ENCODE data around the gene VAMP5.
"Not testable (repeated sequence)": the region's sequence is repeated elsewhere in the genome, so short reads cannot be mapped to it uniquely, and the experiment has no call there.

VAMP5 gene

DNA sequence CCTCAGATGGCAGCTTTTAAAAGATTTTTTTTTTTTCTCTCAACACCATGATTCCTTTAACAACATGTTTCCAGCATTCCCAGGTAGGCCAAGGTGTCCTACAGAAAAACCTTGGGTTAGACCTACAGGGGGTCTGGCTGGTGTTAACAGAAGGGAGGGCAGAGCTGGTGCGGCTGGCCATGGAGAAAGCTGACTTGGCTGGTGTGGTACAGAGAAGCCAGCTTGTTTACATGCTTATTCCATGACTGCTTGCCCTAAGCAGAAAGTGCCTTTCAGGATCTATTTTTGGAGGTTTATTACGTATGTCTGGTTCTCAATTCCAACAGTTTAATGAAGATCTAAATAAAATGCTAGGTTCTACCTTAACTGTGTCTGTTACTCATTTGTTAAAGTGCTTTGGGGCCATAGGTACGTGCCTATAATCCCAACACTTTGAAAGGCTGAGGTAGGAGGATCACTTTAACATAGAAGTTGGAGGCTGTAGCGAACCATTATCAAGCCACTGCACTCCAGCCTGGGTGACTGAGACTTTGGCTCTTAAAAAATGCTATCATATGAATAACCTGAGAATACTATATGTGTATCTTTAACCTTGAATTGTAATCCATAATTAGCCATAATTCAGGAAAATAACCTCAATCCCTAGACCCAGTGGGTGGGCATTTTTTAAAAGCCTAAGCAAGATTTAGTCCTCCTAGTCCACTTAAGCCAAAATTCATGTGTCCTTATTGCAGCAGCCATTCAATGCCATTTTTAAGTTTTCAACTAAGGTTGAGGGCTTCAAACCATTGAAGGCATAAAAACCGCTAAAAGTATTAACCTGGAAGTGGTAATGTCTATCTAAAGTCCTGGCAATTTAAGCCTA, 39.1 kb upstream of the VAMP5 start:
- H3K9me3 Mint-ChIP-seq, H3K27me3 Mint-ChIP-seq, H3K27ac Mint-ChIP-seq, H3K4me3 Mint-ChIP-seq, DNase-seq: not testable (repeated sequence)
- peaks cover 37% of the 10 kb centered on the region for H3K4me1 Mint-ChIP-seq
- peaks cover 71% of the 10 kb centered on the region for H3K36me3 Mint-ChIP-seq
- CTCF ChIA-PET, result interaction anchor here (0.8 to 8.1 kb wide), 4 partner anchors 60 to 155 kb away, joined by 3 to 62 read pairs (median 3); partner anchors contain the start of gene SH2D6

GRCh38 chr2:85545780-85546240, 38.4 kb upstream of the VAMP5 start:
- CTCF ChIA-PET, result interaction anchor here (0.8 to 8.1 kb wide), 2 partner anchors 125 to 155 kb away, joined by 3 to 62 read pairs; partner anchors contain the start of gene SH2D6
- no peaks in the 10 kb centered on the region for H3K27me3 Mint-ChIP-seq
- no peak for DNase-seq
- peaks cover 69% of the 10 kb centered on the region for H3K36me3 Mint-ChIP-seq
- H3K4me1 Mint-ChIP-seq, result peaks cover 30% of the 10 kb centered on the region
- no peak overlapping the region for H3K4me3 Mint-ChIP-seq
- no peaks in the 10 kb centered on the region for H3K9me3 Mint-ChIP-seq
- H3K27ac Mint-ChIP-seq, result no peak overlapping the region

GRCh38 chr2:85547089-85547858, 37.0 kb upstream of the VAMP5 start:
- no peaks in the 10 kb centered on the region for H3K9me3 Mint-ChIP-seq
- no peak for DNase-seq
- CTCF ChIA-PET, result interaction anchor here (0.9 to 10.1 kb wide), 4 partner anchors 13 to 156 kb away, joined by 3 to 197 read pairs (median 76); partner anchors contain the start of genes GGCX and SH2D6
- peak overlapping the region; percentile 10 for H3K27ac Mint-ChIP-seq
- peaks cover 64% of the 10 kb centered on the region for H3K36me3 Mint-ChIP-seq
- peaks cover 20% of the 10 kb centered on the region for H3K4me1 Mint-ChIP-seq
- no peaks in the 10 kb centered on the region for H3K27me3 Mint-ChIP-seq
- H3K4me3 Mint-ChIP-seq, result no peak overlapping the region

DNA sequence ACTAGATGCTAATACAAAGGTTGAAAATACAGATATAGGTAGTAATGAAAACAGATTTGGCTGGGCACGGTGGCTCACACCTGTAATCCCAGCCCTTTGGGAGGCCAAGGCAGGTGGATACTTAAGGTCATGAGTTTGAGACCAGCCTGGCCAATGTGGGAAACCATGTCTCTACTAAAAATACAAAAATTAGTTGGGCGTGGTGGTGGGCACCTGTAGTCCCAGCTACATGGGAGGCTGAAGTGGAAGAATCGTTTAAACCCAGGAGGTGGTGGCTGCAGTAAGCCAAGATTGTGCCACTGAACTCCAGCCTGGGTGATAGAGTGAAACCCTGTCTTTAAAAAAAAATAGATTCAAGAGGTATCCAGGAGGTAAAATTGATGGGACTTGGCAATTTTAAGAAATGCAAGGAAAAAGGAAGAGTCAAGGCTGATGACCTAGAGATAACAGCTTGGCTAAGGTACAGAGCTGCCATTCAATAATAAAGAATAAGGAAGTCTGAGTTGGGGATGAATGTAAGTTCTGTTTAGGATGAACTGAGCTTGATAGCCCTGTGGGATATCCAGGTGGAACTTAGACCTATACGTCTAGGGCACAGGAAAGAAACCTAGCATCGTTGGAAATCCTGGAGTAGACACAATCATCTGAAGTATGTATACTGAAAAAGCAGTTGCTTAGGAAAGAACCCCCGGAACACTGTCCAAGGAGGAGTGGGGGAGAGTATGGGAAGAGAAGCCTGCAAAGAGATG, 36.2 kb upstream of the VAMP5 start:
- CTCF ChIA-PET, result interaction anchor here (1.0 to 10.1 kb wide), 6 partner anchors 8 to 248 kb away, joined by 3 to 197 read pairs (median 18); partner anchors contain the start of genes GGCX, MAT2A and SH2D6
- DNase-seq, result no peak
- H3K4me1 Mint-ChIP-seq, result peaks cover 14% of the 10 kb centered on the region
- no peaks in the 10 kb centered on the region for H3K27me3 Mint-ChIP-seq
- H3K9me3 Mint-ChIP-seq, result no peaks in the 10 kb centered on the region
- peaks cover 60% of the 10 kb centered on the region for H3K36me3 Mint-ChIP-seq
- peak overlapping the region; percentile 17 for H3K27ac Mint-ChIP-seq
- H3K4me3 Mint-ChIP-seq, result no peak overlapping the region

DNA sequence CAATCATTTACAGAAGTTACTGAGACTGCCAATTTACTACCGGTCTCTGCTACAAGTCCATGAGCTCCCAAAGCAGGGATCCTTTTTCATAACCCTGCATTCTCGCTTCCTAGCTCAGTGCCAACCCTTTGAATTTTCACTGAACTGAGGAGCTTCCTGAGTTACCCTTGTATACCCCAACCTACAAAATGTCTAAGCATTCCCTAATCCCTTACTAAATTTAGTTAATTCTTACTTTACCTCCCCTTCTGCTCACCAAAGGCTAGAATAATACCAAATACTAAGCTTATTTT, 35.7 kb upstream of the VAMP5 start:
- Mint-ChIP-seq H3K4me1 (peaks cover 11% of the 10 kb centered on the region), H3K27ac (peak overlapping the region; percentile 17), H3K27me3 (no peaks in the 10 kb centered on the region), H3K4me3 (no peak overlapping the region), H3K9me3 (no peaks in the 10 kb centered on the region), H3K36me3 (peaks cover 56% of the 10 kb centered on the region)
- no peak for DNase-seq
- CTCF ChIA-PET, result interaction anchor here (1.0 to 10.1 kb wide), 6 partner anchors 8 to 248 kb away, joined by 3 to 197 read pairs (median 18); partner anchors contain the start of genes GGCX, MAT2A and SH2D6

- Mint-ChIP-seq H3K4me3 (no peak overlapping the region), H3K9me3 (no peaks in the 10 kb centered on the region), H3K36me3 (peaks cover 53% of the 10 kb centered on the region), H3K27ac (no peak overlapping the region), H3K27me3 (no peaks in the 10 kb centered on the region), H3K4me1 (peaks cover 9% of the 10 kb centered on the region)
- CTCF ChIA-PET, result interaction anchor here (1.0 to 10.1 kb wide), 7 partner anchors 9 to 249 kb away, joined by 3 to 197 read pairs (median 3); partner anchors contain the start of genes GGCX, MAT2A and SH2D6
- DNase-seq, result no peak
These were observed 35.1 kb upstream of the VAMP5 start for GRCh38 chr2:85549095-85549494.

GRCh38 chr2:85549826-85550225, 34.4 kb upstream of the VAMP5 start:
- CTCF ChIA-PET, result interaction anchor here (1.1 to 10.1 kb wide), 10 partner anchors 9 to 249 kb away, joined by 3 to 197 read pairs (median 12); partner anchors contain the start of genes GGCX, MAT2A and SH2D6
- Mint-ChIP-seq H3K4me1 (peaks cover 6% of the 10 kb centered on the region), H3K9me3 (no peaks in the 10 kb centered on the region), H3K36me3 (peaks cover 50% of the 10 kb centered on the region), H3K27ac (no peak overlapping the region), H3K4me3 (no peak overlapping the region), H3K27me3 (no peaks in the 10 kb centered on the region)
- DNase-seq, result no peak

GRCh38 chr2:85550486-85550885, 33.7 kb upstream of the VAMP5 start:
- Mint-ChIP-seq H3K36me3 (peaks cover 47% of the 10 kb centered on the region), H3K27ac (no peak overlapping the region), H3K4me3 (no peak overlapping the region), H3K9me3 (no peaks in the 10 kb centered on the region), H3K27me3 (no peaks in the 10 kb centered on the region), H3K4me1 (peaks cover 6% of the 10 kb centered on the region)
- DNase-seq, result no peak
- CTCF ChIA-PET, result interaction anchor here (0.9 to 10.1 kb wide), 15 partner anchors 10 to 250 kb away, joined by 3 to 197 read pairs (median 9); partner anchors contain the start of genes GGCX, MAT2A, SH2D6 and VAMP8

DNA sequence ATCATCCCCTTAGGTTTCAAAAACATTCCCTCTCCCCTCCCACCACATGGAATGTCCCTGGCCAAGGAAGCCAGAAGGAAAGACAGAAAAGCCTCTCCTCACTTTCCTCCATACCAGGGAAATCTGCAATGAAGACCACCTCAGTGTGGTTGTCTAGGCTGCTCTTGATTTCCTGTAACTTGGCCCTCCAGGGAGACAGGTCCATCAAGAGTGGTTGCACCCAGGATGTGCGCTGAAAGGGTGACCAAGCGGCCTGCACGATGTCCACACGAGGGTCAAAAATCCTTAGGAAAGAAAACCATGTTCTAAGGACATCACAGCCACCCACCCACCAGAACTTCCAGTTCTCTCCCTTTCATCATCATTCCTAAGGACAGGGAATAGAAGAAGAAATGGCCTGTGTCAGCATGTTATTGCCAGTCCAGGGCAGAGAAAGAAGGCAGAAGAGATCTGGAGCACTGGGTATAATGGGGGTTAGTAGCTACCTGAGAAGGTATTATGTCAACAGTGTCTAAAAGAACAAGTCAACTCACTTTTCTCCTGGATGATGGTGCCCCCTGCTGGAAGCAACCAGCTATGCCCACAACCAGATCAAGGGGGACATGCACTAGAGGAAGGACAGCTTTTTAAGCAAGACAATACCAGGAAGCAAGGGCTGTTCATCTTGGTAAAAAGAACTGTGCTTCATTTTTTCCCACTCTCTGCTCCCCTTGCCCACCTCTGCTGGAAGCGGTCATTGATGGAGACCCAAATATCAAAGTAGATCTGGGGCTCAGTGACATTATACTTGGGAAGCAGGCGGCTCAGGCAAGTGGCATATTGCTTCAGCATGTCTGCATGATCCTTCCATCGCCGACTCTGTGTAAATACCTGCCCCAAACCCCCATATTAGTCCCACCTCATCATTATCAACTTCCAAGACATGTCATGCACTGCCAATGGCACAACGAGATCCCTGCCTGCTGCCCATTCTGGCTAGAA, 32.2 kb upstream of the VAMP5 start:
- Mint-ChIP-seq H3K4me3 (no peak overlapping the region), H3K27ac (peak overlapping the region; percentile 70), H3K27me3 (no peaks in the 10 kb centered on the region), H3K4me1 (peaks cover 6% of the 10 kb centered on the region), H3K9me3 (no peaks in the 10 kb centered on the region), H3K36me3 (peaks cover 42% of the 10 kb centered on the region)
- DNase-seq, result peak; percentile 94
- CTCF ChIA-PET, result interaction anchor here (0.5 to 10.1 kb wide), 27 partner anchors 8 to 267 kb away, joined by 3 to 197 read pairs (median 4); partner anchors contain the start of genes ELMOD3, GGCX, MAT2A and RETSAT

DNA sequence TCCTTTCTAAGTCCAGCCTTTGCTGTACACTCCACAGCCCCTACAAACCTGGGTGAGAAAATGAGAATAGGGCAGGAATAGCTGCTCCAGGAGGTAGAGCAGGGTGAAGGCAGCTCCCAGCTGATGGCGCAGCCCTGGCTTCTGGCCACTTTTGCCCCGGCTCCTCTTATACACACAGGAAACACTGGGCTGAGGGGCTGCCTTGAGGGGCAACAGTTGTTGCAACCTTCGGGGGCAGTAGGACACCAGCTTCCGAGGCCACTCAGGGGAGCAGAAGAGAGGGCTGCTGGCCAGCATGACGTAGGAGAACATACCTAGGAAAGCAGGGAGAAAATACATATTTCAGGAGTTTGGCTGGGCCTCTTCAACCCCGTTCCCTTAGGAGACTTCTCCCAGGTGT, 31.0 kb upstream of the VAMP5 start:
- no peaks in the 10 kb centered on the region for H3K9me3 Mint-ChIP-seq
- no peak overlapping the region for H3K4me3 Mint-ChIP-seq
- H3K36me3 Mint-ChIP-seq, result peaks cover 36% of the 10 kb centered on the region
- CTCF ChIA-PET, result interaction anchor here (1.9 to 10.1 kb wide), 5 partner anchors 13 to 162 kb away, joined by 4 to 197 read pairs (median 34); partner anchors contain the start of genes MAT2A and SH2D6
- no peaks in the 10 kb centered on the region for H3K27me3 Mint-ChIP-seq
- H3K4me1 Mint-ChIP-seq, result peaks cover 6% of the 10 kb centered on the region
- no peak for DNase-seq
- H3K27ac Mint-ChIP-seq, result no peak overlapping the region

DNA sequence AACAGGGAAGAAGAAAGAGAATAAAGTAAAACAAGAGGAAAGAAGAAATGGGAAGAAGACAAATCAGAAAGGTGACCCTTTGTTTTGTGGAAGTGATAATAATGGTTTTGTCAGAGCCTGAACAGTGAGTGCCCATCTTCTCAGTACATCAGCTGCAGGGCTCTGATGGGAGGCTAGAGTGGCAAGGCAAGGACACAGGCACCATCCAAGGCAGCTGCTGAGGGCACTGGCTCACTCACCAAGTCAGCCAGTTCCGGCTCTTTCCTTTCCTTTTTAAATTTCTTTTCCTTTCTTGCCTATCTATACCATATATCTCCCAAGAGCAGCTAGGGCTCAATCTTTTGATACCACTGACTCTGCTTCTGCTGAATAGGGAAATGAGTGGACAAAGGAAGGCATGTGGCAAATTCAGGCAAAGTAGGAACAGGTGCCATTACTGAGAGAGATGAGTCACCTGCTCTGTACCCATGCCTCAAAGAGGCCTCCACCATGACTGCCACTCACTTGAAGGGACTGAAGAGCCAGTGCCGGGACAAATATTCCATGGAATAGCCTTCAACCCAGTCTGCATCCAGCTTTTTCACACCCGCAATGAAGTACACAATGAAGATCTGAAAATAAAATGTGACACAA, 29.1 kb upstream of the VAMP5 start:
- Mint-ChIP-seq H3K4me3 (no peak overlapping the region), H3K36me3 (peaks cover 34% of the 10 kb centered on the region), H3K9me3 (no peaks in the 10 kb centered on the region), H3K4me1 (peaks cover 19% of the 10 kb centered on the region), H3K27ac (no peak overlapping the region), H3K27me3 (no peaks in the 10 kb centered on the region)
- CTCF ChIA-PET, result interaction anchor here (0.6 to 10.1 kb wide), 4 partner anchors 24 to 255 kb away, joined by 3 to 197 read pairs (median 62); partner anchors contain the start of gene SH2D6
- DNase-seq, result no peak

- DNase-seq, result no peak
- Mint-ChIP-seq H3K36me3 (peaks cover 22% of the 10 kb centered on the region), H3K9me3 (no peaks in the 10 kb centered on the region), H3K27ac (no peak overlapping the region), H3K4me3 (no peak overlapping the region), H3K4me1 (peaks cover 32% of the 10 kb centered on the region), H3K27me3 (peaks cover 5% of the 10 kb centered on the region)
- CTCF ChIA-PET, result interaction anchor here (1.1 to 10.1 kb wide), 4 partner anchors 14 to 257 kb away, joined by 3 to 197 read pairs (median 4); partner anchors contain the start of gene SH2D6
These were observed 27.1 kb upstream of the VAMP5 start for GRCh38 chr2:85557130-85557529.
